A549 treated with Hydrocortisone at 1 μM for 4 hours (cell line): ENCODE measurements around the gene PAK3. TPM values are rescaled to one million over a fixed set of nuclear protein-coding genes. Genes with fewer than 3 reads are reported as not detected.

Source experiments
- total RNA-seq: library from RNA; stranded (reverse); fragments of 200-300 nt; extraction: Qiagen RNA extraction; gene quantifications from 5 replicates; pipeline ENCODE4 v1.2.3, GENCODE V29; 2022

The PAK3 gene
- 0.08 TPM in 2 of 5 replicates, not detected in the others for total RNA-seq

DNA sequence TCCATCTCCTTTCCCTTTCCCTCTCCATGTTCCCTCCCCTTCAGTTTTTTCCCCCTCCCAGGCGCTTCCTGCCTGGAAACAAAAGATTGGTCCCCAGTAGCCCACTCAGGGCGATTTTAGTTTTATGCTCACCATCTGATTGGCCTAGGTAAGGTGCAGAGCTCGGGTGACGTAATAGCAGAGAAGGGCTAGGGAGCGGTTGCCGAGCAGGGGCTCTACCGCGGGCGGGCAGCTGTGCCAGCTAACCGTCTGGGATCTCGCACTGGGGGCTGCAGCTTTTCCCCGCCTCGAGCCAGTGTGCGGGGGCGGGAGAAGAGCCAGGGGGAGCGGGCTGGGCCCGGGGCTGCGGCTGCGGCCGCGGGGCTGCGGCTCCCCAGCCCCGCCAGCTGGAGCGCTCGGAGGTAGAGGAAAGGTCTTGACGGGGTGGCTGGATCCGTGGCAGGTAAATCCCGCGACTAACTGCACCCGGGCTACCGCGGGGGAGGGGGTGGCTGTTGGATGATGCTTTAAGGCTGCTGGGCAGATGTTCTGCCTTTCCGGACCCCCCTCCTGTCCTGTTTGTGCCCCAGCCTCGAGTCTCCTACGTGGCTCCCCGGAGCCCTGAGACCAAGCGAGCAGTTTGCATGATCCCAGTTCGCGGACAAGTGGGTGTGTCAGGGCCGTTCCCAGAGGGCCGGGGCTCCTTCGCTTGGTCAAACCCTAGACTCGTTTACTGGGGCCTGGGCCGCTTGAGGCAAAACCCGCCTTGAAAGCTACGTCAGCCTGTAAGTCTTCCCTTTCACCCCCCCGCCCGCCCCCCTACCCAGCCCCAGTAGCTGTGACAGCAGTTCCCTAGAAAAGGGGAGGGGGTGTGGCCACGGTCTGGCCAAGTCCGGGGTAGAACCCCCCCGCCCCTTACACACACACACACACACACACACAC is at the start of gene PAK3:
PAK3 (plus strand) TSS at position 218 of the 922 bp plus-strand sequence. CDS start 26,913 bp downstream, outside the sequence.

DNA sequence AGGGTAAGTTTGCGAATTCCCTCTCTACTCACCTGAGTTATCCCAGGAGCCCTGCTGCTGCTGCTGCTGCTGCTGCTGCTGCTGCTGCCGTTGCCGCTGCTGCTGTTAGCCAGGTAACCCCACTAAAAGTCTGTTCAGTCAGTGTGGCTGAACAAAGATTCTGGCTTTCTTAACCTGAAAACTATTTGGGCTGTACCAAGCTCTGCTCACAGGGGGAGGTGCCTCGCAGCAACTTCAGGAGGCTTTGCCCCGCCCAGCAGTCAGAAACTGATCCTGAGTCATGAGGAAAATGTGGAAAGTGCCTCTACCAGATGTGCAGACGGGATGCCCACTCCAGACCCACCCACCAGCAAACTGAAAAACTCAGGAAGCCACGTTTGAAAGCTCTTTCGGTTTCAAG is 174.3 kb downstream of the PAK3 start, which contains the start of gene CAPN6:
CAPN6 (minus strand) TSS at position 145 of the 400 bp plus-strand sequence. CDS start 6,547 bp downstream, outside the sequence.

Other genes with a start within 250 kb of the PAK3 start
- gene CAPN6, start 174.3 kb downstream of the PAK3 start, total RNA-seq: not detected in 5 replicates